Measurements from ENCODE around the gene VPS39. TPM values are rescaled to one million over a fixed set of nuclear protein-coding genes. Genes with fewer than 3 reads are reported as not detected.

Gene VPS39
- total RNA-seq, 1 experiment from 2014 or later, result 55.2 TPM

DNA sequence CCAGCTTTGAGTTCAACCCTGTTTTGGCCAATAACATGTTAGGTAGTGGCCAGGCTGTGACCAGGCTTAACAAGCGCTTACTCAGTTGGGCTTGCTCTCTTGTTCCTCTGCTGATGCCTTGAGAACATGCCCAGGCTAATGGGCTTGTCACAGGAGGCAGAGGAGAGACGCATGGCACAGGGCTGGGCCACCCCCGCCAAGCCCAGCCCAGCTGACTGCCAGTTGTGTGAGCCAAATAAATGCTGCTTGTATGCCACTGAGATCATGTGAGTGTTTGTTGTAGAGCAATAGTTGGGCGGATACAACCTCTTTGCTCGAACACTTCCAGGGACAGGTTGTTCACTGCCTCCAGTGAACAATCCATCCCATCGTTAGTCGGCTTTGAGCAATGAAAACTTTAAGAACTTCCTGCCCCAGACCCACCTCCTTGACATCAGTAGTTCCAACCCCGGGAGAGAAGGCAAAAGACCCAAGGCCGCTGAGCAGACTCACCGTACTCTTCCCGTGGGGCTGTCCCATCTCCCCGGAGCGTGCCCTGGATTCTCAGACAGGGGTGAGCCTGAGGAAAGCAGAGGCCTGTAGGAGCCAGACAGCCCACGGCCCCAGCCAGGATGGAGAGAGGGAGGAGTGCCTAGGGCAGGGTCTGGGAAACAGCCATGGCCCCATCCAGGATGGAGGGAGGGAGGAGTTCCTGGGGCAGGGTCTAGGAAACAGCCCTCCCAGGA lies 55.7 kb downstream of the VPS39 start:
- in situ Hi-C loops (cut with HindIII; ENCODE audit: low pct_unique_long_range_greater_than_20kb, low sequenced_read_pairs), result no loop called here
- POLR2A ChIA-PET, result no interaction called here

DNA sequence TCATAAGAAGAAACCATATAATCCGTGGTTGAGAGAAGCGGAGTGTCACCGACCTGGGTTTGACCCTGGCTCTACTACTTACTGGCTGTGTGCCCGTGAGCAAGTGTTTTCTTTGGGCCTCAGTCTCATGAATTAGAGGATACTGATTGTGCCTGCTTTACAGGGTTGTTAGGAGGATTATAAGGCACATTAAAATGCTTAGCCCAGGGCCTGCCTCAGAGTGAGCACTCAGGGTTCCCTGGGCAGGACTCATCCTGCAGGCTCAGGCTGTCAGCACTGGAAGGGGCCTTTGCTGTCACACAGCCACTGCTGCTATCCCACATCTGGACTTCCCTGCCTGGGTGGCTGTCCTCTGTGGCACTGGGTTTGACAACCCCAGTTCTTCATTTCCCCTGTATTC lies 56.4 kb downstream of the VPS39 start:
- DNase-seq (ENCODE audit: low read depth, low spot score) (no peak), ATAC-seq (no peak)
- H3K4me3 ChIP-seq (ENCODE audit: low read depth in 2 of 2, low read length in 2 of 2), result no peak overlapping the region
- in situ Hi-C loops (cut with HindIII; ENCODE audit: low pct_unique_long_range_greater_than_20kb, low sequenced_read_pairs), result no loop called here
- H3K36me3 ChIP-seq (ENCODE audit: control insufficient read depth, insufficient read depth, low read length), result no peaks in the 10 kb centered on the region
- no peaks in the 10 kb centered on the region for H3K4me1 ChIP-seq (ENCODE audit: control insufficient read depth, insufficient read depth, low read length)
- H3K27ac ChIP-seq (ENCODE audit: low read length), result no peak overlapping the region
- intact Hi-C loops (cut with micrococcal nuclease; ENCODE audit: unreplicated experiment), result no loop called here
- no peaks in the 10 kb centered on the region for H3K27me3 ChIP-seq (ENCODE audit: control insufficient read depth, insufficient read depth, low read length)
- no peak for TF ChIP-seq POLR2AphosphoS5 (IDR thresholded peaks at IDR 0.05; ENCODE audit: low read depth, low read length)
- TF ChIP-seq TCF7L2 (IDR thresholded peaks at IDR 0.05; ENCODE audit: low read depth, low read length), result no peak
- no peak for TF ChIP-seq SIN3A (IDR thresholded peaks at IDR 0.05; ENCODE audit: borderline replicate concordance, insufficient read depth, low read depth, low read length)
- TF ChIP-seq, protein P1, sequence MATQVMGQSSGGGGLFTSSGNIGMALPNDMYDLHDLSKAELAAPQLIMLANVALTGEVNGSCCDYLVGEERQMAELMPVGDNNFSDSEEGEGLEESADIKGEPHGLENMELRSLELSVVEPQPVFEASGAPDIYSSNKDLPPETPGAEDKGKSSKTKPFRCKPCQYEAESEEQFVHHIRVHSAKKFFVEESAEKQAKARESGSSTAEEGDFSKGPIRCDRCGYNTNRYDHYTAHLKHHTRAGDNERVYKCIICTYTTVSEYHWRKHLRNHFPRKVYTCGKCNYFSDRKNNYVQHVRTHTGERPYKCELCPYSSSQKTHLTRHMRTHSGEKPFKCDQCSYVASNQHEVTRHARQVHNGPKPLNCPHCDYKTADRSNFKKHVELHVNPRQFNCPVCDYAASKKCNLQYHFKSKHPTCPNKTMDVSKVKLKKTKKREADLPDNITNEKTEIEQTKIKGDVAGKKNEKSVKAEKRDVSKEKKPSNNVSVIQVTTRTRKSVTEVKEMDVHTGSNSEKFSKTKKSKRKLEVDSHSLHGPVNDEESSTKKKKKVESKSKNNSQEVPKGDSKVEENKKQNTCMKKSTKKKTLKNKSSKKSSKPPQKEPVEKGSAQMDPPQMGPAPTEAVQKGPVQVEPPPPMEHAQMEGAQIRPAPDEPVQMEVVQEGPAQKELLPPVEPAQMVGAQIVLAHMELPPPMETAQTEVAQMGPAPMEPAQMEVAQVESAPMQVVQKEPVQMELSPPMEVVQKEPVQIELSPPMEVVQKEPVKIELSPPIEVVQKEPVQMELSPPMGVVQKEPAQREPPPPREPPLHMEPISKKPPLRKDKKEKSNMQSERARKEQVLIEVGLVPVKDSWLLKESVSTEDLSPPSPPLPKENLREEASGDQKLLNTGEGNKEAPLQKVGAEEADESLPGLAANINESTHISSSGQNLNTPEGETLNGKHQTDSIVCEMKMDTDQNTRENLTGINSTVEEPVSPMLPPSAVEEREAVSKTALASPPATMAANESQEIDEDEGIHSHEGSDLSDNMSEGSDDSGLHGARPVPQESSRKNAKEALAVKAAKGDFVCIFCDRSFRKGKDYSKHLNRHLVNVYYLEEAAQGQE (IDR thresholded peaks at IDR 0.05; ENCODE audit: insufficient read depth in 1 of 2, low read depth in 2 of 2, low read length in 1 of 2), result no peak
- H3K9me3 ChIP-seq (ENCODE audit: control insufficient read depth, insufficient read depth, low read depth, low read length), result no peaks in the 10 kb centered on the region
- BruUV-seq (replicated peaks), result no TSS peak
- ChIA-PET CTCF (no interaction called here), POLR2A (no interaction called here)

More for the DNA sequence above, 55.7 kb downstream of the VPS39 start:
- no peak for ATAC-seq
- no peaks in the 10 kb centered on the region for H3K9me3 ChIP-seq (ENCODE audit: control insufficient read depth, insufficient read depth, low read depth, low read length)
- BruUV-seq (replicated peaks), result no TSS peak
- no peaks in the 10 kb centered on the region for H3K36me3 ChIP-seq (ENCODE audit: control insufficient read depth, insufficient read depth, low read length)
- H3K27me3 ChIP-seq (ENCODE audit: control insufficient read depth, insufficient read depth, low read length), result no peaks in the 10 kb centered on the region
- H3K4me1 ChIP-seq (ENCODE audit: control insufficient read depth, insufficient read depth, low read length), result no peaks in the 10 kb centered on the region
- intact Hi-C loops (cut with micrococcal nuclease; ENCODE audit: unreplicated experiment), result no loop called here
- no peak overlapping the region for H3K4me3 ChIP-seq (ENCODE audit: low read depth in 2 of 2, low read length in 2 of 2)
- CTCF ChIA-PET, result no interaction called here
- no peak for DNase-seq (ENCODE audit: low read depth, low spot score)
- TF ChIP-seq POLR2AphosphoS5 (IDR thresholded peaks at IDR 0.05; ENCODE audit: low read depth, low read length), result no peak
- TF ChIP-seq, protein P1 (IDR thresholded peaks at IDR 0.05; ENCODE audit: insufficient read depth in 1 of 2, low read depth in 2 of 2, low read length in 1 of 2), result no peak
- TF ChIP-seq SIN3A (IDR thresholded peaks at IDR 0.05; ENCODE audit: borderline replicate concordance, insufficient read depth, low read depth, low read length), result no peak
- TF ChIP-seq, protein P2, sequence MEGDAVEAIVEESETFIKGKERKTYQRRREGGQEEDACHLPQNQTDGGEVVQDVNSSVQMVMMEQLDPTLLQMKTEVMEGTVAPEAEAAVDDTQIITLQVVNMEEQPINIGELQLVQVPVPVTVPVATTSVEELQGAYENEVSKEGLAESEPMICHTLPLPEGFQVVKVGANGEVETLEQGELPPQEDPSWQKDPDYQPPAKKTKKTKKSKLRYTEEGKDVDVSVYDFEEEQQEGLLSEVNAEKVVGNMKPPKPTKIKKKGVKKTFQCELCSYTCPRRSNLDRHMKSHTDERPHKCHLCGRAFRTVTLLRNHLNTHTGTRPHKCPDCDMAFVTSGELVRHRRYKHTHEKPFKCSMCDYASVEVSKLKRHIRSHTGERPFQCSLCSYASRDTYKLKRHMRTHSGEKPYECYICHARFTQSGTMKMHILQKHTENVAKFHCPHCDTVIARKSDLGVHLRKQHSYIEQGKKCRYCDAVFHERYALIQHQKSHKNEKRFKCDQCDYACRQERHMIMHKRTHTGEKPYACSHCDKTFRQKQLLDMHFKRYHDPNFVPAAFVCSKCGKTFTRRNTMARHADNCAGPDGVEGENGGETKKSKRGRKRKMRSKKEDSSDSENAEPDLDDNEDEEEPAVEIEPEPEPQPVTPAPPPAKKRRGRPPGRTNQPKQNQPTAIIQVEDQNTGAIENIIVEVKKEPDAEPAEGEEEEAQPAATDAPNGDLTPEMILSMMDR (IDR thresholded peaks at IDR 0.05), result no peak
- TF ChIP-seq TCF7L2 (IDR thresholded peaks at IDR 0.05; ENCODE audit: low read depth, low read length), result no peak
- no peak overlapping the region for H3K27ac ChIP-seq (ENCODE audit: low read length)

All from Panc1 (cell line).